WTC11 (cell line): ENCODE measurements around the gene SKP2. TPM values are rescaled to one million over a fixed set of nuclear protein-coding genes. Genes with fewer than 3 reads are reported as not detected.

Source experiments
- ATAC-seq: fragments of 200-7000 bp; cut with Tn5 transposase; 2 replicates; pipeline ENCODE4 v1.10.0; 2021; ENCODE audit warnings: mild to moderate bottlenecking, moderate library complexity
- CTCF ChIA-PET: fragments of 300-600 bp; sonication (Branson Sonifier 250); formaldehyde crosslinking; loops from one replicate; lab custom pipeline; 2021; ENCODE audit warnings: antibody characterized with exemption; lab: Charles Lee
- POLR2A ChIA-PET: fragments of 350-600 bp; sonication (Branson Sonifier 250); formaldehyde crosslinking; loops from one replicate; lab custom pipeline; 2021; ENCODE audit warnings: antibody characterized with exemption; lab: Charles Lee
- DNase-seq: peaks from one replicate; pipeline ENCODE4 v3.0.0; 2021; ENCODE audit warnings: low spot score
- H3K27ac Mint-ChIP-seq: 2 replicates; pipeline ENCODE4 v1.8.0; 2021; ENCODE audit warnings: mixed read lengths
- H3K27me3 Mint-ChIP-seq: 2 replicates; pipeline ENCODE4 v1.8.0; 2021; ENCODE audit warnings: low read depth, mild to moderate bottlenecking, moderate library complexity, mixed read lengths
- H3K36me3 Mint-ChIP-seq: 2 replicates; pipeline ENCODE4 v1.8.0; 2021; ENCODE audit warnings: mixed read lengths
- H3K4me1 Mint-ChIP-seq: 2 replicates; pipeline ENCODE4 v1.8.0; 2022; ENCODE audit warnings: mixed read lengths
- H3K4me3 Mint-ChIP-seq: 2 replicates; pipeline ENCODE4 v1.8.0; 2021; ENCODE audit warnings: mild to moderate bottlenecking, moderate library complexity, mixed read lengths
- H3K9me3 Mint-ChIP-seq: 2 replicates; pipeline ENCODE4 v1.8.0; 2021; ENCODE audit warnings: mixed read lengths
- ARID4B ChIP-seq: sonication (generic); formaldehyde crosslinking; IDR thresholded peaks from 2 replicates; pipeline ENCODE4 v1.8.0; 2023; ENCODE audit warnings: missing genetic modification reagents, mild to moderate bottlenecking, borderline replicate concordance
- CREM ChIP-seq: sonication (generic); formaldehyde crosslinking; IDR thresholded peaks from 2 replicates; pipeline ENCODE4 v1.8.1; 2022; ENCODE audit warnings: mild to moderate bottlenecking, missing genetic modification reagents, moderate library complexity
- E2F1 ChIP-seq: sonication (generic); formaldehyde crosslinking; IDR thresholded peaks from 2 replicates; pipeline ENCODE4 v1.8.0; 2022; ENCODE audit warnings: mild to moderate bottlenecking, missing genetic modification reagents
- ESRRA ChIP-seq: sonication (generic); formaldehyde crosslinking; IDR thresholded peaks from 2 replicates; pipeline ENCODE4 v1.8.1; 2022; ENCODE audit warnings: mild to moderate bottlenecking, missing genetic modification reagents, borderline replicate concordance
- FOXP1 ChIP-seq: sonication (generic); formaldehyde crosslinking; IDR thresholded peaks from 2 replicates; pipeline ENCODE4 v1.8.0; 2022; ENCODE audit warnings: missing genetic modification reagents, mild to moderate bottlenecking, moderate library complexity, borderline replicate concordance
- GABPB1 ChIP-seq: sonication (generic); formaldehyde crosslinking; IDR thresholded peaks from 2 replicates; pipeline ENCODE4 v1.8.1; 2023; ENCODE audit warnings: mild to moderate bottlenecking, missing genetic modification reagents
- JUN ChIP-seq: sonication (generic); formaldehyde crosslinking; IDR thresholded peaks from 2 replicates; pipeline ENCODE4 v1.8.0; 2023; ENCODE audit warnings: mild to moderate bottlenecking, missing genetic modification reagents
- MYBL2 ChIP-seq: sonication (generic); formaldehyde crosslinking; IDR thresholded peaks from 2 replicates; pipeline ENCODE4 v1.8.1; 2023; ENCODE audit warnings: mild to moderate bottlenecking, moderate library complexity, missing genetic modification reagents
- OVOL2 ChIP-seq: fragments of 250-450 bp; sonication (Bioruptor Pico); IDR thresholded peaks from 2 replicates; pipeline ENCODE4 v1.9.0; 2021; ENCODE audit warnings: mild to moderate bottlenecking, borderline replicate concordance
- SP1 ChIP-seq: sonication (generic); formaldehyde crosslinking; conservative IDR thresholded peaks from 2 replicates; pipeline ENCODE4 v1.8.1; 2022; ENCODE audit warnings: missing genetic modification reagents
- ZBTB21 ChIP-seq: sonication (generic); formaldehyde crosslinking; IDR thresholded peaks from 2 replicates; pipeline ENCODE4 v1.8.1; 2023; ENCODE audit warnings: mild to moderate bottlenecking, missing genetic modification reagents, borderline replicate concordance
- ZNF281 ChIP-seq: sonication (generic); formaldehyde crosslinking; IDR thresholded peaks from 2 replicates; pipeline ENCODE4 v1.8.0; 2023; ENCODE audit warnings: mild to moderate bottlenecking, missing genetic modification reagents
- ZNF423 ChIP-seq: fragments of 250-450 bp; sonication (Bioruptor Pico); IDR thresholded peaks from 2 replicates; pipeline ENCODE4 v2.1.2; 2022; ENCODE audit warnings: mild to moderate bottlenecking, moderate library complexity
- ZNF671 ChIP-seq: fragments of 250-450 bp; sonication (Bioruptor Pico); IDR thresholded peaks from 2 replicates; pipeline ENCODE4 v1.8.0; 2021; ENCODE audit warnings: mild to moderate bottlenecking
- total RNA-seq: library from RNA; stranded (reverse); gene quantifications from 3 replicates; pipeline ENCODE4 v1.2.3, GENCODE V29; 2021
- TF ChIP-seq, protein P1 (sequence below): fragments of 250-450 bp; sonication (Bioruptor Pico); IDR thresholded peaks from 2 replicates; pipeline ENCODE4 v1.9.0; 2021; ENCODE audit warnings: moderate library complexity, mild to moderate bottlenecking, inconsistent platforms, borderline replicate concordance
- TF ChIP-seq, protein P2 (sequence below): sonication (generic); formaldehyde crosslinking; IDR thresholded peaks from 2 replicates; pipeline ENCODE4 v1.8.1; 2023; ENCODE audit warnings: mild to moderate bottlenecking, missing genetic modification reagents

SKP2 gene
- total RNA-seq, 1 experiment from 2014 or later = 68.0 TPM

DNA sequence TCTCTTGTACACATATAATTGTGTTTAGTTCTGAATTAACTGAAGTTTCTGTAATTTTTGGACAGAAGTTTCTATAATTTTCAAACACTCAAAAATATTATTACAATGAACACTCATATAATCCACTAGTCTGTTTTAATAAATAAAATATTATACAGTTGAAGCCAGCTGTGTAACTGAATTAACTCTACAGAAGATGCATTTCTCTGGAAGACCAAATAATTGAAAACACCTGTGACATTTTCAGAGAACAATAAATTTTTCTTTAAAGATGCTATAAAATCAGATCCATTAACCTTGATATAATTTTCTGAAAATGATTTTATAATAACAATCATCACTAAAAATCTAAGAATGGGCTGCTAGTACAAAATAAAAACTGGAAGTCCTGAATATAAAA lies 75.1 kb downstream of the SKP2 start:
- H3K4me3 Mint-ChIP-seq = no peak overlapping the region
- TF ChIP-seq OVOL2 (CRISPR knock-in tag) (no peak), E2F1 (no peak), SP1 (CRISPR knock-in tag) (no peak), JUN (CRISPR knock-in tag) (no peak), CREM (CRISPR knock-in tag) (no peak), FOXP1 (CRISPR knock-in tag) (no peak), GABPB1 (CRISPR knock-in tag) (no peak), ARID4B (CRISPR knock-in tag) (no peak), ZNF281 (CRISPR knock-in tag) (no peak)
- TF ChIP-seq, all 79 proteins: peak for 0
- Mint-ChIP-seq H3K27me3 (no peaks in the 10 kb centered on the region), H3K4me1 (peaks cover 5% of the 10 kb centered on the region), H3K36me3 (no peaks in the 10 kb centered on the region), H3K27ac (no peak overlapping the region), H3K9me3 (no peaks in the 10 kb centered on the region)
- POLR2A ChIA-PET = no interaction called here
- no peak for DNase-seq
- CTCF ChIA-PET = no interaction called here
- no peak for ATAC-seq

DNA sequence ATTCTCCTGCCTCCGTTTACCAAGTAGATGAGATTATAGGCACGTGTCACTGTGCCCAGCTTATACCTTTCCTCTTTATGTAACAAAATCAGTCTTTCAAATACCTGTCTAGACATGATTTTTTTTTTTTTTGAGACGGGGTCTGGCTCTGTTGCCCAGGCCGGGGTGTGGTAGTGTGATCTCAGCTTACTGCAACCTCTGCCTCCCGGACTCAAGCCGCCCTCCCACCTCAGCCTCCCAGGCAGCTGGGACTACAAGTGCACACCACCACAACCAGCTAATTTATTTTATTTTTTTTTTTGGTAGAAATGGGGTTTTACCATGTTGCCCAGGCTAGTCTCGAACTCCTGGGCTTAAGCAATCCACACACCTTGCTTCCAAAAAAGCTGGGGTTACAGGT lies 76.6 kb downstream of the SKP2 start:
- Mint-ChIP-seq H3K27ac (no peak overlapping the region), H3K4me1 (peaks cover 5% of the 10 kb centered on the region), H3K36me3 (no peaks in the 10 kb centered on the region), H3K9me3 (no peaks in the 10 kb centered on the region), H3K4me3 (no peak overlapping the region), H3K27me3 (no peaks in the 10 kb centered on the region)
- DNase-seq (no peak), ATAC-seq (no peak)
- ChIA-PET POLR2A (no interaction called here), CTCF (interaction anchor here (0.7 kb wide), 1 partner anchor 217 kb away, joined by 3 read pairs; no protein-coding TSS in a partner anchor)
- TF ChIP-seq ZBTB21 (CRISPR knock-in tag) (no peak), CREM (CRISPR knock-in tag) (no peak)
- TF ChIP-seq, protein P1, sequence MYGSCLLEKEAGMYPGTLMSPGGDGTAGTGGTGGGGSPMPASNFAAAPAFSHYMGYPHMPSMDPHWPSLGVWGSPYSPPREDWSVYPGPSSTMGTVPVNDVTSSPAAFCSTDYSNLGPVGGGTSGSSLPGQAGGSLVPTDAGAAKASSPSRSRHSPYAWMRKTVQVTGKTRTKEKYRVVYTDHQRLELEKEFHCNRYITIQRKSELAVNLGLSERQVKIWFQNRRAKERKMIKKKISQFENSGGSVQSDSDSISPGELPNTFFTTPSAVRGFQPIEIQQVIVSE (CRISPR knock-in tag) = no peak

DNA sequence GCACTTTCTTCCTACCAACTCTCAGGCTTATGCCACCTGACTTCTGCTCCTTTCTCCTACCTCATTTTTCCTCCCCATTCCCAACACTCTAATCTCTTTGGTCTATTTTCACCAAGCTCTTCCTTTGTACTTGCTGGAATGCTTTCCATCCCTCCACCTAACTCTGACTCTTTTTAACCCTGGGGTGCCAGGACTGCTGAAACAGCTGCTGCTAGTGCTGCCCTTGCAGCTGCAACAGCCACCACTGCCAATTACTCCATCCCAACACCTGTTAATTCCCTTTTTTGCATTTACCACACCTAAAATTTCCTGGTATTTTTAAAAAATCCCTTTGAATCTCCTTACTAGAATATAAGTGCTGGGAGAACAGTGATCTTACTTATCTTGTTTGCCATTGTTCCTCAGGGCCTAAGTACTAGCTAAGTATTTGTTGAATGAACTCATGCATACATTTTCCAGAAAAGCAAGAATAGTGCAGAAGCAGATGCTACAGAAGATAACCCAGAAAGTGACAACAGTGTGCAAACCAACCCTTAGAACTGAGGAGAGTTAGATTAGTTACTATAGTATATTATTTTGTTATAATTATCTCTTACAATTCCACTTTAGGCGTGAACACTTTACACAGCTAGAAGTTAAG lies 78.4 kb downstream of the SKP2 start:
- H3K27me3 Mint-ChIP-seq = no peaks in the 10 kb centered on the region
- peak overlapping the region; percentile 1; the same call in 1 of the 2 replicates for H3K27ac Mint-ChIP-seq
- no peak for ATAC-seq
- H3K9me3 Mint-ChIP-seq = no peaks in the 10 kb centered on the region
- POLR2A ChIA-PET = interaction anchor here (1.1 kb wide), 1 partner anchor 12 kb away, joined by 3 read pairs; the partner anchor contains the start of gene NADK2
- no peak overlapping the region for H3K4me3 Mint-ChIP-seq
- peaks cover 5% of the 10 kb centered on the region for H3K4me1 Mint-ChIP-seq
- CTCF ChIA-PET = interaction anchor here (1.9 kb wide), 1 partner anchor 11 kb away, joined by 16 read pairs; the partner anchor contains the start of gene NADK2
- H3K36me3 Mint-ChIP-seq = no peaks in the 10 kb centered on the region
- DNase-seq = no peak
- TF ChIP-seq MYBL2 (no peak), ZNF423 (CRISPR knock-in tag) (no peak), CREM (CRISPR knock-in tag) (no peak), ESRRA (CRISPR knock-in tag) (no peak), ZNF671 (CRISPR knock-in tag) (no peak)
- TF ChIP-seq, protein P2, sequence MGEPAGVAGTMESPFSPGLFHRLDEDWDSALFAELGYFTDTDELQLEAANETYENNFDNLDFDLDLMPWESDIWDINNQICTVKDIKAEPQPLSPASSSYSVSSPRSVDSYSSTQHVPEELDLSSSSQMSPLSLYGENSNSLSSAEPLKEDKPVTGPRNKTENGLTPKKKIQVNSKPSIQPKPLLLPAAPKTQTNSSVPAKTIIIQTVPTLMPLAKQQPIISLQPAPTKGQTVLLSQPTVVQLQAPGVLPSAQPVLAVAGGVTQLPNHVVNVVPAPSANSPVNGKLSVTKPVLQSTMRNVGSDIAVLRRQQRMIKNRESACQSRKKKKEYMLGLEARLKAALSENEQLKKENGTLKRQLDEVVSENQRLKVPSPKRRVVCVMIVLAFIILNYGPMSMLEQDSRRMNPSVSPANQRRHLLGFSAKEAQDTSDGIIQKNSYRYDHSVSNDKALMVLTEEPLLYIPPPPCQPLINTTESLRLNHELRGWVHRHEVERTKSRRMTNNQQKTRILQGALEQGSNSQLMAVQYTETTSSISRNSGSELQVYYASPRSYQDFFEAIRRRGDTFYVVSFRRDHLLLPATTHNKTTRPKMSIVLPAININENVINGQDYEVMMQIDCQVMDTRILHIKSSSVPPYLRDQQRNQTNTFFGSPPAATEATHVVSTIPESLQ = no peak
